ENCODE data around the gene YIPF7. TPM values are rescaled to one million over a fixed set of nuclear protein-coding genes. Genes with fewer than 3 reads are reported as not detected.

The YIPF7 gene
- polyA plus RNA-seq, 1 of the 3 experiments (the other 2 are of a cell fraction), result not detected

- TF ChIP-seq, protein P1, sequence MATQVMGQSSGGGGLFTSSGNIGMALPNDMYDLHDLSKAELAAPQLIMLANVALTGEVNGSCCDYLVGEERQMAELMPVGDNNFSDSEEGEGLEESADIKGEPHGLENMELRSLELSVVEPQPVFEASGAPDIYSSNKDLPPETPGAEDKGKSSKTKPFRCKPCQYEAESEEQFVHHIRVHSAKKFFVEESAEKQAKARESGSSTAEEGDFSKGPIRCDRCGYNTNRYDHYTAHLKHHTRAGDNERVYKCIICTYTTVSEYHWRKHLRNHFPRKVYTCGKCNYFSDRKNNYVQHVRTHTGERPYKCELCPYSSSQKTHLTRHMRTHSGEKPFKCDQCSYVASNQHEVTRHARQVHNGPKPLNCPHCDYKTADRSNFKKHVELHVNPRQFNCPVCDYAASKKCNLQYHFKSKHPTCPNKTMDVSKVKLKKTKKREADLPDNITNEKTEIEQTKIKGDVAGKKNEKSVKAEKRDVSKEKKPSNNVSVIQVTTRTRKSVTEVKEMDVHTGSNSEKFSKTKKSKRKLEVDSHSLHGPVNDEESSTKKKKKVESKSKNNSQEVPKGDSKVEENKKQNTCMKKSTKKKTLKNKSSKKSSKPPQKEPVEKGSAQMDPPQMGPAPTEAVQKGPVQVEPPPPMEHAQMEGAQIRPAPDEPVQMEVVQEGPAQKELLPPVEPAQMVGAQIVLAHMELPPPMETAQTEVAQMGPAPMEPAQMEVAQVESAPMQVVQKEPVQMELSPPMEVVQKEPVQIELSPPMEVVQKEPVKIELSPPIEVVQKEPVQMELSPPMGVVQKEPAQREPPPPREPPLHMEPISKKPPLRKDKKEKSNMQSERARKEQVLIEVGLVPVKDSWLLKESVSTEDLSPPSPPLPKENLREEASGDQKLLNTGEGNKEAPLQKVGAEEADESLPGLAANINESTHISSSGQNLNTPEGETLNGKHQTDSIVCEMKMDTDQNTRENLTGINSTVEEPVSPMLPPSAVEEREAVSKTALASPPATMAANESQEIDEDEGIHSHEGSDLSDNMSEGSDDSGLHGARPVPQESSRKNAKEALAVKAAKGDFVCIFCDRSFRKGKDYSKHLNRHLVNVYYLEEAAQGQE (IDR thresholded peaks at IDR 0.05; ENCODE audit: low read depth, low read length), result no peak
- TF ChIP-seq MAX (IDR thresholded peaks at IDR 0.05; ENCODE audit: low read depth) (no peak), FOSL2 (IDR thresholded peaks at IDR 0.05; ENCODE audit: borderline replicate concordance, low read depth) (no peak), USF2 (IDR thresholded peaks at IDR 0.05; ENCODE audit: borderline replicate concordance, low read depth, low read length) (no peak), GATA2 (CRISPR knock-in tag; IDR thresholded peaks at IDR 0.05) (no peak), SMC3 (IDR thresholded peaks at IDR 0.05; ENCODE audit: low read depth, low read length) (no peak)
Observed at GRCh38 chr4:44671636-44672035, 20.2 kb upstream of the YIPF7 start (continued).

GRCh38 chr4:44670506-44671199 is 19.2 kb upstream of the YIPF7 start:
- H3K79me2 ChIP-seq (ENCODE audit: insufficient read depth), result no peaks in the 10 kb centered on the region
- DNase-seq, result no peak
- no peak overlapping the region for H3K27ac ChIP-seq (ENCODE audit: low read depth in 2 of 2, low read length in 1 of 2)
- no peaks in the 10 kb centered on the region for H3K9me3 ChIP-seq
- H3K4me1 ChIP-seq (ENCODE audit: control insufficient read depth in 1 of 2, insufficient read depth in 2 of 2, low read depth in 1 of 2, low read length in 1 of 2), result no peaks in the 10 kb centered on the region
- no peak overlapping the region for H3K4me3 ChIP-seq (ENCODE audit: low read depth in 2 of 2, low read length in 1 of 2)
- H3K4me2 ChIP-seq, result no peak overlapping the region
- TF ChIP-seq FOXM1 (IDR thresholded peaks at IDR 0.05; ENCODE audit: low read depth) (no peak), SIN3A (IDR thresholded peaks at IDR 0.05; ENCODE audit: borderline replicate concordance, low read depth, low read length) (no peak), SMC3 (IDR thresholded peaks at IDR 0.05; ENCODE audit: low read depth, low read length) (no peak), FOSL2 (IDR thresholded peaks at IDR 0.05; ENCODE audit: borderline replicate concordance, low read depth) (no peak), FOXJ3 (CRISPR knock-in tag; IDR thresholded peaks at IDR 0.05) (no peak), MEF2A (IDR thresholded peaks at IDR 0.05; ENCODE audit: borderline replicate concordance, low read depth) (no peak), EZH2phosphoT487 (IDR thresholded peaks at IDR 0.05; ENCODE audit: borderline replicate concordance, low read depth) (no peak), NFIC (IDR thresholded peaks at IDR 0.05; ENCODE audit: borderline replicate concordance) (no peak), RXRA (IDR thresholded peaks at IDR 0.05; ENCODE audit: borderline replicate concordance, low read depth) (no peak), USF2 (IDR thresholded peaks at IDR 0.05; ENCODE audit: borderline replicate concordance, low read depth, low read length) (no peak)
- TF ChIP-seq, protein P2, sequence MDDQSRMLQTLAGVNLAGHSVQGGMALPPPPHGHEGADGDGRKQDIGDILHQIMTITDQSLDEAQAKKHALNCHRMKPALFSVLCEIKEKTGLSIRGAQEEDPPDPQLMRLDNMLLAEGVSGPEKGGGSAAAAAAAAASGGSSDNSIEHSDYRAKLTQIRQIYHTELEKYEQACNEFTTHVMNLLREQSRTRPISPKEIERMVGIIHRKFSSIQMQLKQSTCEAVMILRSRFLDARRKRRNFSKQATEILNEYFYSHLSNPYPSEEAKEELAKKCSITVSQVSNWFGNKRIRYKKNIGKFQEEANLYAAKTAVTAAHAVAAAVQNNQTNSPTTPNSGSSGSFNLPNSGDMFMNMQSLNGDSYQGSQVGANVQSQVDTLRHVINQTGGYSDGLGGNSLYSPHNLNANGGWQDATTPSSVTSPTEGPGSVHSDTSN (IDR thresholded peaks at IDR 0.05), result no peak
- TF ChIP-seq, protein P1 (IDR thresholded peaks at IDR 0.05; ENCODE audit: low read depth, low read length), result no peak
- ChIA-PET POLR2A (no interaction called here), CTCF (no interaction called here)
- H3K9ac ChIP-seq, result no peak overlapping the region
- H2AFZ ChIP-seq (ENCODE audit: low read depth), result no peak overlapping the region
- H3K36me3 ChIP-seq (replicated peaks in 1 of 2; ENCODE audit: control insufficient read depth in 1 of 2, insufficient read depth in 2 of 2, low read length in 1 of 2), result no peaks in the 10 kb centered on the region
- H3F3A ChIP-seq (replicated peaks; ENCODE audit: insufficient read depth), result no peaks in the 10 kb centered on the region
- H3K27me3 ChIP-seq (ENCODE audit: insufficient read depth), result no peaks in the 10 kb centered on the region
- no peaks in the 10 kb centered on the region for H4K20me1 ChIP-seq (ENCODE audit: insufficient read depth)
- no peaks in the 10 kb centered on the region for H3K9me2 ChIP-seq
- 37% methylated on average over 4 of the region's 4 CpGs for WGBS (ENCODE audit: low lambda C conversion rate)
